Measurements from ENCODE around the gene RBFOX2.

The RBFOX2 gene

GRCh38 chr22:35863432-35863831, 165.2 kb downstream of the RBFOX2 start:
- DNase-seq (ENCODE audit: low spot score) = no peak

- DNase-seq (ENCODE audit: low spot score) = no peak
Observed at GRCh38 chr22:35862697-35863096, 165.9 kb downstream of the RBFOX2 start.

DNA sequence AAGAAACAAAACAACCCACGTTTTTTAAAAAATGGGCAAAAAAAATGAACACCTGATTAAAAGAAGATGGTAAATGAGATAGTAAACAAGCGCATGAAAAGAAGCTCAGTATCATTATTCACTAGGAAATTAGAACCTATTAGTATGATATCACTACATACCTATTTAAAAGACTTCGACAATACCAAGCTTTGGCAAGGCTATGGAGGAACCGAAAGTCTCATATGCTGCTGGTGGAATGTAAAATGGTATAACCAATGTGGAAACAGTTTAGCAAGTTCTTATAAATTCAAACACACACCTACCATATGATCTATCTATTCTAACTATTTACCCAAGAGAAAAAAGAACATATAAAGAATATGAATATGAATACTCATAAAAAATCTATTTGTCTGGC, 167.2 kb downstream of the RBFOX2 start:
- no peak for DNase-seq (ENCODE audit: low spot score)

DNA sequence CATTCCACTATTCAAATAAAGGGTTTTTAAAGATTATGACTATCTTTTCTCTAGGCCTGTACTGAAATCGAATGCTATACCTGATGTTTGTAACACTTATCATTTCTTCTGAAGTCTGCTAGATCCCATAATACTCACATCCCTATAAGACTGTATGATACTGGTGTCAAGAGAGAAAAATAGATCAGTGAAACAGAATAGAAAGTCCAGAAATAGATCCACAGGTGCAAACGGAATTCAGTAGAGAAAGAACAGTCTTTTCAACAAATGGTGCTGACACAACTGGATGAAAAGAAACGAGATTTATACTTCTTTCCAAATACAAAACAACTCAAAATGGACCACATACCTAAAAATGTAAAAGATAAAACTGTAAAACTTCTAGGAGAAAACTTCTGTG, 167.8 kb downstream of the RBFOX2 start:
- DNase-seq (ENCODE audit: low spot score) = no peak

DNA sequence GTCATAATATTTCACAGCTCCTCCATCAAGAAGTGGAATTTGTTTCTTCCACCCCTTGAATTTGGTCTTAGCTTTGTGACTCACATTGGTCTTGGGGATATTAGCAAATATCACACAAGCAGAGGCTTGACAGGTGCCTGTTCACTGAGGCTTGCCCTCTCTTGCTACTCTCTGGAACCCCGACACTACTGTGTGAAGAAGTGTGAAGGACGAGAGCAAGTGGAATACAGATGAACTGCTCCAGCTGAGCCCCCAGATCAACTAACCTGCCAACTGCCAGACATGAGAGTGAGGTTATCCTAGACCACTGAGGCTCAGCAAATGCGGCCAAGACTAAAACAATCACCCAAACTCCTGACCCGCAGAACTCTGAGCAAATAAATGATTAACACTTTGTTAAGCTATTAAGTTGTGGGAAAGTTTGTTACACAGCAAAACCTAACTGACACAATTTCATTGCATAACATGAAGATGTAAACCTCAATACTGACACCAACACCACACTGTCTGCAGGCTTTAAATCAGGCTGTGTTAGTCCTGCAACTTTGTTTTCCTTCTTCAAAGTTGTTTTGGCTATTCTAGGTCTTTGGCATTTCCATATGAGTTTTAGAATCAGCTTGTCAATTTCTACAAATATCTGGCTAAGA, 168.4 kb downstream of the RBFOX2 start:
- no peak for DNase-seq (ENCODE audit: low spot score)

DNA sequence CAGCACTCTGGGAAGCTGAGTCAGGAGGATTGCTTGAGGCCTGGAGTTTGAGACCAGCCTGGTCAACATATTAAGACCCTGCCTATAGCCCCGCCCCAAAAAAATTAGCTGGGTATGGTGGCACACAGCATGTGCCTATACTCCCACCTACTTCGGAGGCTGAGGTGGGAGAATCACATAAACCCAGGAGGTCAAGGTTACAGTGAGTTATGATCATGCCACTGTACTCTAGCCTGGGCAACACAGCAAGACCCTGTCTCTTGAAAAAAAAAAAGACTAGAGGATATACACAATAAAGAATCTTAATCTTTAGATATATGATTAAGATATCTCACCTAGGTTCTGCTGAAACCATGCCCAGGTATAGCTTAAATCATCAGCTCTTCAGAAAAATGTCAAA, 174.3 kb downstream of the RBFOX2 start:
- DNase-seq (ENCODE audit: low spot score) = no peak

- DNase-seq (ENCODE audit: low spot score) = no peak
Observed at GRCh38 chr22:35852076-35852475, 176.5 kb downstream of the RBFOX2 start.

GRCh38 chr22:35850831-35851230, 177.8 kb downstream of the RBFOX2 start:
- no peak for DNase-seq (ENCODE audit: low spot score)

DNA sequence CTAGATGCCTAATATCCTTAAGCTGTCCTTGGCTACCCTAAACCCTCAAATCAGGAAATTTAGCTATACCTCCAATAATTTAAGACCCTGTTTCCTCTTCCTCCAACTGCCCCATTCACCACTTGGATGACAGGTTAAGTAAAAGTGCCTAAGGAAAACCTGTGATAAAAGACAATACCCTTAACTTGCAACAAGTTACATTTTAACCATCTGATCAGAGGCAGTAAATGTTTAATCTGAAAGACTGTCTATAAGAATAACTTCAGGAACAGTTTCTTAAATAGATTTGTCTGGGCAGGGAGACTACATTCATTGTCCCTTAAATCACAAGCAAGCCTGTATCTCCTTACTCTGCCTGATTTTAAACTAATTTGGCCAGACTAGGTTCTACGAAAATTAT, 181.8 kb downstream of the RBFOX2 start:
- no peak for DNase-seq (ENCODE audit: low spot score)

DNA sequence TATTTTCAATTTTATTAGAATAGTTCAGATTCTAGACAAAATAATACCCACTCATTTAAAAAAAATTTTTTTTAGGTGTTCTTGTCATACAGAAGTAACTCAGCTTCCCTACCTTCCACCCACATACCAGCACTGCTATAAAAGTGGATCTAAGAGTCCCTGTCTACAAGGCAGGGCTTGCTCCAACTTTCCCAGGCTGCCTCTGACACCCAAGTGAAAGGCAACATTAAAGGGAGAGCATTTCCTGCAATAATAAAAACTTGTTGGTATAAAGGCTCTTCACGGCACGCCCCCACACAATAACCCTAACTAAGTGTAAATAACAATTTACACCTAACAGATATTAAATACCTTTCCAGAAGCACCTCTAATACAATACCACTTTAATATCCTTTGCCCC, 183.7 kb downstream of the RBFOX2 start:
- no peak for DNase-seq (ENCODE audit: low spot score)

DNA sequence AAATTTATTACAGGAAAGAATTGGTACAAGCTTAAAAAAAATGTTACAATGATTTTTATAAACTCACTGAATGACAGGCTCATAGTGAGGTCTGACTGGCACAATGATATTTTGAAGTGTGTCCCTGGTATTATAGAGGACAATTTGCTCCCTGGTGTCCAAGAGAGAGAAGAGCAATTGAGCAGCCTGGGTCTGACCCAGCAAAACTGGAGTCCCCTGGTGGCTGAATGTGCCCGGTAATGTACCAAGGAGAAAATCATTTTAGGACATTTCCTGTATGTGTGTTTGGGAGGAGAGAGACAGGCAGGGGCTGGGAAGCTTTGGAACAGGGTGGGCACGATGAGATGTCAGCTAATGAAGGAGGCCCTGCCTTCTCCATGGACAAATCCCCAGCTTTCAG, 185.7 kb downstream of the RBFOX2 start:
- no peak for DNase-seq (ENCODE audit: low spot score)

DNA sequence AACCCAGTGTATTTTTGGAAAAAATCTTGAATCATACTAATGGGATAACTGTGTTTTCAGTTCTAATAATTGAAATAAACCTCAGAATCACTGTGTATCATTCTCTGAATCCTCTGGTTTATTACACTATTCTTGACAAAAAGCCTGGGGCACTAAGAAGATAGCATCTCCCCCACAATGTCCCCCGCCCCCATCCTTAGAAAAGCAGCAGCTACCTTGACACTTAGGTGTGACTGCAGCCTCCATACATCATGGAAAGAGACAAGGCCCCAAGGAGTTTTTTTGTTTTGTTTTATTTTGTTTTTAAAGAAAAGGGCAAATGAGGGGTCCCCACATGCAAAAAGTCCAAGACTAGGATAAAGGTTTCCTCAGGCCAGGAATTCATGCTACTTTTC, 186.1 kb downstream of the RBFOX2 start:
- DNase-seq (ENCODE audit: low spot score) = no peak

DNA sequence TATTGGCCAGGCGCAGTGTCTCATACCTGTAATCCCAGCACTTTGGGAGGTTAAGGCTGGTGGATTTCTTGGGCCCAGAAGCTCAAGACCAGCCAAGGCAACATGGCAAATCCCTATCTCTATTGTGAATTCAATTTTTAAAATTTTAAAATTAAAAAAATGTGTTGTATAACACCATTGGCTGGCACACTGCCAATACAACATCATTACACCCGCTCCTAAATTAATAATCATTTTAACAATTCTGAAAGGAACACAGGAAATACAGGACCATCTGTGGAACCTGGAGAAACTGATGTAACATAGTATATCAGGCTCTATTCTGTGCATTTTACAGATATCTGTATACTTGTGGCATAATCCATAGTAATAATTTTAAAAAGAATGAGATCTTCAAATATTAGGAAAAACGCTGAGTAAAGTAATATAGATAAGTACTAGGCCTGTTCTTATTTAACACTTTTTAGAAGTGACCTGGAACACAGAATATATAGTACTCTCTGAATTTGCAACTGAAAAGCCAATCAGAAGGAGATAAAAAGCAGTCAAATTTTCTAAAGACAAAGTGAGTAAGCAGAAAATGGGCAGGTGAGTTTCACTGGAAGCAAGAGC, 186.6 kb downstream of the RBFOX2 start:
- no peak for DNase-seq (ENCODE audit: low spot score)

GRCh38 chr22:35840302-35840739, 188.3 kb downstream of the RBFOX2 start:
- no peak for DNase-seq (ENCODE audit: low spot score)

- DNase-seq (ENCODE audit: low spot score) = no peak
Observed at GRCh38 chr22:35839841-35840301, 188.8 kb downstream of the RBFOX2 start.

DNA sequence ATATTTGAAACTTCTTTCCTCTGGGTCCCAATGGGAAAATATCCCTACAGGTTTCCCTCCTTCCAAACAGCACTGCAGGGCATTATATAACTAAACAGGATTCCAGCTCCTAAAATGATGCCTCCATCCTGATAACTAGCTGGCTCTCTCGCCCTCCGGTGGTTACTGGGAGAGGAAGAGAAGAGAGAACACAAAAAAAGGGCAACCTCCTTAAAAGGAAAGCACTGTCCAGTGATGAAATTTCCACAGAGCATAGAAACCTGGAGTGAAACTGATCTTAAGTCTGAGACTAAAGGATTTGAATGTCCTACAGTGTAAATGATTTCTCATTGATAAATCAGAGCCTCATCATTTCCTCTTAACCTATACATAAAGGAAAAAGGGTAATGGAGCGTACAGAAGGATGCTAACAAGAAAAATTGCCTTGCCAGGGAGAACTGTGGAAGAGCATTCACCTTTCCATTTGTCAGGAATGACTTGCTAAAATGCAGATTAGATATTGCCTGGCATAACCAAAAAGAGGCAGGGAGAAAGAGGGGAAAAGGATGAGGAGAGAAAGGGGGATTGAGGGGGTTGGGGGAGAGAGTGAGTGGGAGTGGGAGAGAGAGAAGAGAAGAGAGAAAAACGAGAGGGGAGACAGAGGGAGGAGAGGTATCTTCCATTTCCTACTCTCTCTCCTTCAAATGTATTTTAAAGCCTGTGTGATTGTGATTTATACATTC, 189.6 kb downstream of the RBFOX2 start:
- DNase-seq (ENCODE audit: low spot score) = no peak

DNA sequence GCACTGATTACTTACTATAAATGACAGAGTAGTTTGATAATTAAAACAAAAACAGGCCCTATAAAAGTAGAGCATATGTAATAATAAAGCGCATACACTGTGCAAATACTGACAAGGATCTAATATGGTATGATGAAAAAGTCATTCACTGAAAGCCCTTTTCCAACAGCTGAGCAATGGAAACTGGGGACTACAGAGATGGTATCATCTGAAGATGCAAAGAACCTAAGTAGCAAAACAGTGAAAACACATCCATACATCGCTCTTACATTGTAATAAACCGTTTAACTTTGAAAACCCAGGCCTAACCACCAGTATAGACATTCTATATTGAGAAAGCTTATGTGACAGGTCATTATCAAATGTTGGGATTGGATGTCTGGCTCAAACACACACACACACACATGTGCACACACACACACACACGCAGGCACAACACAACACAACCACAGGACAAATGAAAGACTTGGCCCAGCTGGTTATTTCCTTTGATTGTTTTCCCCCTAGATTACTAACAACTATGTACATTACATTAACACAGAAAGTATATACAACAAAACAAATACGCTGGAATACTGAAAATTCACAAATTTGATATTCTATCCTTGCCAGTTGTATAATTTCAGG, 191.4 kb downstream of the RBFOX2 start:
- DNase-seq (ENCODE audit: low spot score) = no peak

- DNase-seq (ENCODE audit: low spot score) = no peak
Observed at GRCh38 chr22:35835998-35836691, 192.5 kb downstream of the RBFOX2 start.

DNA sequence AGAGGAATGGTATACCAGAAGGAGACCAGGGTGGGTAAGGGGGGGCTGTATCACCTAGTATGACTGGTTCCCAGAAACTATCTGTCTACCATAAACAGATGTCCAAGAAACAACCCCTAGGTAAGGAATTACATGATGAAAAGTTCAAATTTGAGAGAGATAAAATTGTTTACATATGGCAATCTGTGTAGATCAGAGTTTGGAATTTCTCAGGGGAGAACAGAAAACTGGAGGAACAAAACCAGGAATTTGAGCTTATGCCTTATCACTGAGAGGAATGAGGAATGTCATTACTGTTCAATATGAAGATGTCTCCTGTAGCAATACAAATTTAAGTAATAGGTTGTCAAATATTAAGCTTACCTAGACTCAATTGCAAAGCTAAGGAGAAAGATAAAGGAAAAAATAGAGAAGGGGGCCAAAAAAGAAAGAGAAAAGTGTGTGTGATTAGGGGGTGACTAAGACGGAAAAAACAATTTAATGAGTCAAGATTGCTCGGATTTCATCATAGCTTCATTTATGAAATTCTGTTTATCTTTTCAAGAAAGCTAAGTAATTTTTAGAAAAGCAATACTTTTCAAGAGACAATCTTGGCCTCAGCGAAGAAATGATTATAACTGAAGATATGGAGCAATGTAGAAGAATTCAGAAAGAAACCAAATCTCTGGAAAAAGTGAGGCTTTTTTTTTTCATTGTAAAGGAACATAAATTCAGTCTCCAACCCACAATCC, 193.2 kb downstream of the RBFOX2 start:
- DNase-seq (ENCODE audit: low spot score) = no peak

DNA sequence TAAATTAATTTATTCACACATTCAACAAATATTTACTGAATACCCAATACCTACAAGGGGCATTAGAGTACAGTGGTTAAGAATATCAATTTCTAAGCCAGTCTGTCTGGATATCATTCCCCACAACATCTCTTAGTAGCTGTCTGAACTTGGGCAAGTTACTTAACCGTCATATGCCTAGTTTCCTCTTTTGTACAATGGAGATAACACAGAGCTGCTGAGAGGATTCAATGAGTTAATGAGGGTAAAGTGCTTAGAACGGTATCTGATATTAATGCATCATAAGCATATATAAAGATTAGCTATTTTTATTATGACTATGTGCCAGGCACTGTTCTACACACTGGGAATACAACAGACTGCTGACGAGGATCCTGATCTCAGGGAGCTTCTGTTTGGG, 194.6 kb downstream of the RBFOX2 start:
- DNase-seq (ENCODE audit: low spot score) = no peak

DNA sequence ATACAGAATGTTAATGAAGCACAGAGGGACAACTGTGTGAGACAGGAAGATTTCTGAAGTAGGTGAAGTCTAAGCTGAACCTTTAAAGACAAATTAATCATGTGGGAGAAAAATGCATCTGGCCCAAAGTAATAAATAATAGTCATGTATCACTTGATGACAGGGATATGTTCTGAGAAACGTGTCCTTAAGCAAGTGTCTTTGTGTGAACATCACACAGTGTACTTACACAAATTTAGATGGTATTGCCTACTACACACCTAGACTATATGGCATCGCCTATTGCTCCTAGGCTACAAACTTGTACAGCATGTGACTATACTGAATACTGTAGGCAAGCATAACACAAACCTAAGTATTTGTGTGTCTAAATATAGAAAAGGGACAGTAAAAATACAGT, 198.3 kb downstream of the RBFOX2 start:
- no peak for DNase-seq (ENCODE audit: low spot score)

DNA sequence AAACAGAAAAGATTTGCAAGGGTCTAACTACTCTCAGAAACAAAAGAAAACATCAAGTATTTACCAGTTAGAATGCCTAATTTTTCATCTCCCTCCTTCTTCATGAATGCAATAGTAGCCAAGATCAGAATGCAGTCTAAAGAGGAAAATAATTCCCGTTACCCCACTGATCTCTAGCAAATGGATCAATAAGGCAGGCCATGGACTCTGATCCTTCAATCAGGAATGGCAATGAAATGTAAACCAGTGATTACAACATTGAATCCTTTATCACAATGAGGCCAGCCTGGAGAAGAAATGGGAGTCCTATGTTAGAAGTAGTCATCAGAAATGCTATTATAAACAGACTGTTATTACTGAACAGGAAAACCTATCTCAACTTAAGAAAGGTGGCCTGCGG, 204.4 kb downstream of the RBFOX2 start:
- DNase-seq (ENCODE audit: low spot score) = no peak
